HCT116 (cell line): ENCODE data around the gene AASDH.

Source experiments
- CEBPB ChIP-seq: IDR thresholded peaks from 2 replicates; pipeline ENCODE4 v1.6.1; 2012; ENCODE audit warnings: low read depth
- ELF1 ChIP-seq: IDR thresholded peaks from 2 replicates; pipeline ENCODE4 v1.6.1; 2012; ENCODE audit warnings: low read depth, borderline replicate concordance
- EZH2phosphoT487 ChIP-seq: fragments of 200-600 bp; IDR thresholded peaks from 2 replicates; pipeline ENCODE4 v1.6.1; 2018; ENCODE audit warnings: antibody characterized with exemption, borderline replicate concordance
- FOSL1 ChIP-seq: IDR thresholded peaks from 2 replicates; pipeline ENCODE4 v1.6.1; 2012; ENCODE audit warnings: low read depth
- JUND ChIP-seq: IDR thresholded peaks from 2 replicates; pipeline ENCODE4 v1.6.1; 2012
- POLR2A ChIP-seq: IDR thresholded peaks from 2 replicates; pipeline ENCODE4 v1.7.0; 2011; ENCODE audit warnings: borderline replicate concordance; ENCODE audit not compliant: insufficient read depth, insufficient read length; ENCODE audit errors: extremely low read depth
- POLR2AphosphoS5 ChIP-seq: IDR thresholded peaks from 2 replicates; pipeline ENCODE4 v1.6.1; 2011; ENCODE audit warnings: mild to moderate bottlenecking, low read depth, low read length, moderate library complexity
- SP1 ChIP-seq: IDR thresholded peaks from 2 replicates; pipeline ENCODE4 v1.6.1; 2012; ENCODE audit warnings: low read depth
- TCF7L2 ChIP-seq: IDR thresholded peaks from 2 replicates; pipeline ENCODE4 v1.7.0; 2011; ENCODE audit warnings: borderline replicate concordance, inconsistent platforms; ENCODE audit not compliant: insufficient read depth, insufficient read length; ENCODE audit errors: extremely low read depth
- ZNF274 ChIP-seq: fragments of 200-500 bp; sonication (Bioruptor generic); IDR thresholded peaks from 2 replicates; pipeline ENCODE4 v1.6.1; 2014; ENCODE audit warnings: mild to moderate bottlenecking, low read depth, low read length, inconsistent platforms
- TF ChIP-seq, protein P1 (sequence below), 3 experiments: fragments of 200-600 bp in 1 of 3; sonication (generic) in 1 of 3; IDR thresholded peaks in 2 of 3; conservative IDR thresholded peaks in 1 of 3; 2 replicates each; pipeline ENCODE4 v1.5.1; 2012 to 2017; ENCODE audit warnings: low read depth in 2 of 3, low read length in 2 of 3, antibody characterized with exemption in 1 of 3, borderline replicate concordance in 1 of 3, control low read depth in 1 of 3, mild to moderate bottlenecking in 1 of 3, mixed read lengths in 1 of 3, mixed run types in 1 of 3, moderate library complexity in 1 of 3; ENCODE audit not compliant: insufficient read depth in 1 of 3
- TF ChIP-seq, protein P2 (sequence below): IDR thresholded peaks from 2 replicates; pipeline ENCODE4 v1.6.1; 2012
- TF ChIP-seq, protein P3 (sequence below): IDR thresholded peaks from 2 replicates; pipeline ENCODE4 v1.6.1; 2011; ENCODE audit warnings: mild to moderate bottlenecking, low read length, moderate library complexity; ENCODE audit not compliant: insufficient replicate concordance; ENCODE audit errors: extremely low read depth
- TF ChIP-seq, protein P4 (sequence below): IDR thresholded peaks from 2 replicates; pipeline ENCODE4 v1.6.1; 2012; ENCODE audit warnings: low read depth

DNA sequence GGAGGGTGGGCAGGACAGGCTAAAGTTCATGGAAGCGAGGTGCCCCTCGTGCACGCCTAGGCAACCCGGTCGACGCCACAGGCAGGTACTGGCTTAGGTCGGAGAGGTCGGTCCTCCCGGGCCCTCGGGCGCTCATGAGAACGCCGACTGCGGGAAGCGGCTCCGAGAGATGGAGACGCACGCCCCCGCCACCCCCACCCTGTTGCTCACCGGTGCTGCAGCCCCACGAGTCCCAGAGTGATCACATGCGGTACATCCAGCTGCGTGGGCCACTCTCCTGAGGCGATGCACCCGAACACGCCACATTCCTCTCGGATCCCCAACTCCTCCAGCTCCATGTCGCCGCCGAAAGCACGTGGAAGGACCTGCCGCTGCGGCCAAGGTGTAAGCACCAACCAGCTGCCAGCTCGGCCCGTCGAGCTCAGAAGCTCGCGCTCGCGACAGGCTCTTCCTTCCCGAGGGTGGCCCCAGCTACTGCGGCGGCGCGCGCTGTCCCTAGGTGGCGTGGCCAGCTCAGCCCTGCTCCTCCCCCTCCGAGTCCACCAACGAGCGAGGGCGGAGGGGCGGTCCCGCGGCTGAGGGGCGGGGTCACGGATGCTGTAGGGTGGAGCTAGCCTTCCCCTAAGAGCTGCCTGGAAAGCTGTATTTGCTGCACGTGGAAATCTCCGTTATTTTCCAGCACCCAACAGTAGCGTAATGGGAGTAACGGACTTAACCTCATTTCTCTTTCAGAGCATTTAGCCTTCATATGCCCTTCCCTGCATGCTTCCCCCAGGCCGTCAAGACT lies 48.0 kb upstream of the AASDH start, which contains the start of gene PPAT:
- TF ChIP-seq, protein P1, sequence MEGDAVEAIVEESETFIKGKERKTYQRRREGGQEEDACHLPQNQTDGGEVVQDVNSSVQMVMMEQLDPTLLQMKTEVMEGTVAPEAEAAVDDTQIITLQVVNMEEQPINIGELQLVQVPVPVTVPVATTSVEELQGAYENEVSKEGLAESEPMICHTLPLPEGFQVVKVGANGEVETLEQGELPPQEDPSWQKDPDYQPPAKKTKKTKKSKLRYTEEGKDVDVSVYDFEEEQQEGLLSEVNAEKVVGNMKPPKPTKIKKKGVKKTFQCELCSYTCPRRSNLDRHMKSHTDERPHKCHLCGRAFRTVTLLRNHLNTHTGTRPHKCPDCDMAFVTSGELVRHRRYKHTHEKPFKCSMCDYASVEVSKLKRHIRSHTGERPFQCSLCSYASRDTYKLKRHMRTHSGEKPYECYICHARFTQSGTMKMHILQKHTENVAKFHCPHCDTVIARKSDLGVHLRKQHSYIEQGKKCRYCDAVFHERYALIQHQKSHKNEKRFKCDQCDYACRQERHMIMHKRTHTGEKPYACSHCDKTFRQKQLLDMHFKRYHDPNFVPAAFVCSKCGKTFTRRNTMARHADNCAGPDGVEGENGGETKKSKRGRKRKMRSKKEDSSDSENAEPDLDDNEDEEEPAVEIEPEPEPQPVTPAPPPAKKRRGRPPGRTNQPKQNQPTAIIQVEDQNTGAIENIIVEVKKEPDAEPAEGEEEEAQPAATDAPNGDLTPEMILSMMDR (IDR thresholded peaks at IDR 0.05 in 2 of 3, conservative IDR thresholded peaks at IDR 0.05 in 1 of 3; ENCODE audit: borderline replicate concordance in 1 of 3, insufficient read depth in 1 of 3, low read depth in 2 of 3, low read length in 2 of 3), result peak in 1 of 3 experiments; percentile 18; a peak in 1 of 6 replicates
- TF ChIP-seq, protein P2, sequence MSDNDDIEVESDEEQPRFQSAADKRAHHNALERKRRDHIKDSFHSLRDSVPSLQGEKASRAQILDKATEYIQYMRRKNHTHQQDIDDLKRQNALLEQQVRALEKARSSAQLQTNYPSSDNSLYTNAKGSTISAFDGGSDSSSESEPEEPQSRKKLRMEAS, result no peak
- TF ChIP-seq, protein P3, sequence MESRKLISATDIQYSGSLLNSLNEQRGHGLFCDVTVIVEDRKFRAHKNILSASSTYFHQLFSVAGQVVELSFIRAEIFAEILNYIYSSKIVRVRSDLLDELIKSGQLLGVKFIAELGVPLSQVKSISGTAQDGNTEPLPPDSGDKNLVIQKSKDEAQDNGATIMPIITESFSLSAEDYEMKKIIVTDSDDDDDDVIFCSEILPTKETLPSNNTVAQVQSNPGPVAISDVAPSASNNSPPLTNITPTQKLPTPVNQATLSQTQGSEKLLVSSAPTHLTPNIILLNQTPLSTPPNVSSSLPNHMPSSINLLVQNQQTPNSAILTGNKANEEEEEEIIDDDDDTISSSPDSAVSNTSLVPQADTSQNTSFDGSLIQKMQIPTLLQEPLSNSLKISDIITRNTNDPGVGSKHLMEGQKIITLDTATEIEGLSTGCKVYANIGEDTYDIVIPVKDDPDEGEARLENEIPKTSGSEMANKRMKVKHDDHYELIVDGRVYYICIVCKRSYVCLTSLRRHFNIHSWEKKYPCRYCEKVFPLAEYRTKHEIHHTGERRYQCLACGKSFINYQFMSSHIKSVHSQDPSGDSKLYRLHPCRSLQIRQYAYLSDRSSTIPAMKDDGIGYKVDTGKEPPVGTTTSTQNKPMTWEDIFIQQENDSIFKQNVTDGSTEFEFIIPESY, result no peak
- TF ChIP-seq SP1, result no peak
- no peak for TF ChIP-seq EZH2phosphoT487
- TF ChIP-seq, protein P4, sequence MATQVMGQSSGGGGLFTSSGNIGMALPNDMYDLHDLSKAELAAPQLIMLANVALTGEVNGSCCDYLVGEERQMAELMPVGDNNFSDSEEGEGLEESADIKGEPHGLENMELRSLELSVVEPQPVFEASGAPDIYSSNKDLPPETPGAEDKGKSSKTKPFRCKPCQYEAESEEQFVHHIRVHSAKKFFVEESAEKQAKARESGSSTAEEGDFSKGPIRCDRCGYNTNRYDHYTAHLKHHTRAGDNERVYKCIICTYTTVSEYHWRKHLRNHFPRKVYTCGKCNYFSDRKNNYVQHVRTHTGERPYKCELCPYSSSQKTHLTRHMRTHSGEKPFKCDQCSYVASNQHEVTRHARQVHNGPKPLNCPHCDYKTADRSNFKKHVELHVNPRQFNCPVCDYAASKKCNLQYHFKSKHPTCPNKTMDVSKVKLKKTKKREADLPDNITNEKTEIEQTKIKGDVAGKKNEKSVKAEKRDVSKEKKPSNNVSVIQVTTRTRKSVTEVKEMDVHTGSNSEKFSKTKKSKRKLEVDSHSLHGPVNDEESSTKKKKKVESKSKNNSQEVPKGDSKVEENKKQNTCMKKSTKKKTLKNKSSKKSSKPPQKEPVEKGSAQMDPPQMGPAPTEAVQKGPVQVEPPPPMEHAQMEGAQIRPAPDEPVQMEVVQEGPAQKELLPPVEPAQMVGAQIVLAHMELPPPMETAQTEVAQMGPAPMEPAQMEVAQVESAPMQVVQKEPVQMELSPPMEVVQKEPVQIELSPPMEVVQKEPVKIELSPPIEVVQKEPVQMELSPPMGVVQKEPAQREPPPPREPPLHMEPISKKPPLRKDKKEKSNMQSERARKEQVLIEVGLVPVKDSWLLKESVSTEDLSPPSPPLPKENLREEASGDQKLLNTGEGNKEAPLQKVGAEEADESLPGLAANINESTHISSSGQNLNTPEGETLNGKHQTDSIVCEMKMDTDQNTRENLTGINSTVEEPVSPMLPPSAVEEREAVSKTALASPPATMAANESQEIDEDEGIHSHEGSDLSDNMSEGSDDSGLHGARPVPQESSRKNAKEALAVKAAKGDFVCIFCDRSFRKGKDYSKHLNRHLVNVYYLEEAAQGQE, result no peak
- TF ChIP-seq CEBPB, result no peak
- peak; percentile 90 for TF ChIP-seq POLR2AphosphoS5
- no peak for TF ChIP-seq FOSL1
- TF ChIP-seq ELF1, result no peak
- peak; percentile 65 for TF ChIP-seq POLR2A
- TF ChIP-seq JUND, result no peak
- TF ChIP-seq TCF7L2, result no peak
- no peak for TF ChIP-seq ZNF274
